AG04450 (cell line): ENCODE data around the gene PTPRJ. TPM values are rescaled to one million over a fixed set of nuclear protein-coding genes. Genes with fewer than 3 reads are reported as not detected.

Experiments used
- CTCF ChIA-PET: fragments of 300-600, 350-600 bp; formaldehyde crosslinking; extraction: SDS; loops from one replicate; lab custom pipeline; 2022; ENCODE audit warnings: antibody characterized with exemption, inconsistent platforms; lab: Charles Lee
- POLR2A ChIA-PET: fragments of 350-600 bp; formaldehyde crosslinking; extraction: SDS; loops from one replicate; lab custom pipeline; 2021; ENCODE audit warnings: antibody characterized with exemption, inconsistent platforms; lab: Yijun Ruan, JAX
- DNase-seq: peaks from one replicate; pipeline ENCODE4 v3.0.0-alpha.2; 2011; ENCODE audit warnings: low read depth, low spot score
- H3K27ac ChIP-seq: one replicate; pipeline ENCODE4 v1.5.1; 2012; ENCODE audit warnings: low read depth, low read length, control low read depth
- H3K27me3 ChIP-seq: one replicate; pipeline ENCODE4 v1.6.0; 2012; ENCODE audit warnings: low read length; ENCODE audit not compliant: control insufficient read depth, insufficient read depth
- H3K4me3 ChIP-seq: 2 replicates; pipeline ENCODE4 v1.5.1; 2011; ENCODE audit warnings: mild to moderate bottlenecking, low read depth, low read length, control low read depth
- H3K9me3 ChIP-seq: 2 replicates; pipeline ENCODE4 v1.5.1; 2012; ENCODE audit warnings: low read length; ENCODE audit not compliant: control insufficient read depth, insufficient read depth
- polyA plus RNA-seq: library from polyadenylated mRNA; depleted of rRNA; stranded (reverse); fragments of >200 nt; gene quantifications from 2 replicates; pipeline ENCODE4 v1.2.3, GENCODE V29; 2011
- TF ChIP-seq, protein P1 (sequence below): IDR thresholded peaks from 2 replicates; pipeline ENCODE4 v1.5.1; 2011; ENCODE audit warnings: low read depth, low read length, control low read depth, inconsistent platforms

Gene PTPRJ
- polyA plus RNA-seq, 1 experiment: 5.2 TPM

DNA sequence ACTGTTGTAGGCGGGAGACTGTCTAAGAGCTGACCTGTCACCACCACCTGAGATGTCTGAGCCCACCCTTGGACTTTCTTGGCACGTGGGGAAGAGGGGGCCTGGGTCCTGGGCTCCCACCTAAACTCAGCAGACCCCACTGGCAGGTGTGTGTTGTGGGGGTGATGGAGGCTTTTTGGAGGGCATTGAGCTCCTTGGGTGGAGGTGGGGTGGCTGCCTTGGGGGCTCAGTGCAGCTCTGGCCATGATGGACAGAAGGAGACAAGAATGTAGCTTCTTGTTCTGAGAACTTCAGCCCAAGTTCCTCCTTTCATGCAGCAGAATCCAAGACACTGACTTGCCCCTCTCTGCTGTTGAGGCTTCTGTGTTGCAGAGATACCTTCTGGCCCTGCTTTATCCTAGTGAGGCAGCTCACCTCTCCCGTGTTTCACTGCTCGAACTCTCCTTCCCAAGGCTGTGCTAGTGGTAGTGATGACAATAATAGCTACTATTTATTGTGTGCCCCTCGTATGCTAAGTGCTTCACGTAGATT, 119.6 kb downstream of the PTPRJ start:
- Histone ChIP-seq H3K27me3 (no peaks in the 10 kb centered on the region), H3K27ac (no peak overlapping the region), H3K9me3 (no peaks in the 10 kb centered on the region), H3K4me3 (no peak overlapping the region)
- TF ChIP-seq, protein P1, sequence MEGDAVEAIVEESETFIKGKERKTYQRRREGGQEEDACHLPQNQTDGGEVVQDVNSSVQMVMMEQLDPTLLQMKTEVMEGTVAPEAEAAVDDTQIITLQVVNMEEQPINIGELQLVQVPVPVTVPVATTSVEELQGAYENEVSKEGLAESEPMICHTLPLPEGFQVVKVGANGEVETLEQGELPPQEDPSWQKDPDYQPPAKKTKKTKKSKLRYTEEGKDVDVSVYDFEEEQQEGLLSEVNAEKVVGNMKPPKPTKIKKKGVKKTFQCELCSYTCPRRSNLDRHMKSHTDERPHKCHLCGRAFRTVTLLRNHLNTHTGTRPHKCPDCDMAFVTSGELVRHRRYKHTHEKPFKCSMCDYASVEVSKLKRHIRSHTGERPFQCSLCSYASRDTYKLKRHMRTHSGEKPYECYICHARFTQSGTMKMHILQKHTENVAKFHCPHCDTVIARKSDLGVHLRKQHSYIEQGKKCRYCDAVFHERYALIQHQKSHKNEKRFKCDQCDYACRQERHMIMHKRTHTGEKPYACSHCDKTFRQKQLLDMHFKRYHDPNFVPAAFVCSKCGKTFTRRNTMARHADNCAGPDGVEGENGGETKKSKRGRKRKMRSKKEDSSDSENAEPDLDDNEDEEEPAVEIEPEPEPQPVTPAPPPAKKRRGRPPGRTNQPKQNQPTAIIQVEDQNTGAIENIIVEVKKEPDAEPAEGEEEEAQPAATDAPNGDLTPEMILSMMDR: no peak
- no peak for DNase-seq
- CTCF ChIA-PET: interaction anchor here (0.7 to 2.2 kb wide), 4 partner anchors 9 to 165 kb away, joined by 3 to 11 read pairs (median 5); no protein-coding TSS in a partner anchor
- POLR2A ChIA-PET: interaction anchor here (0.7 kb wide), 1 partner anchor 126 kb away, joined by 7 read pairs; no protein-coding TSS in a partner anchor

DNA sequence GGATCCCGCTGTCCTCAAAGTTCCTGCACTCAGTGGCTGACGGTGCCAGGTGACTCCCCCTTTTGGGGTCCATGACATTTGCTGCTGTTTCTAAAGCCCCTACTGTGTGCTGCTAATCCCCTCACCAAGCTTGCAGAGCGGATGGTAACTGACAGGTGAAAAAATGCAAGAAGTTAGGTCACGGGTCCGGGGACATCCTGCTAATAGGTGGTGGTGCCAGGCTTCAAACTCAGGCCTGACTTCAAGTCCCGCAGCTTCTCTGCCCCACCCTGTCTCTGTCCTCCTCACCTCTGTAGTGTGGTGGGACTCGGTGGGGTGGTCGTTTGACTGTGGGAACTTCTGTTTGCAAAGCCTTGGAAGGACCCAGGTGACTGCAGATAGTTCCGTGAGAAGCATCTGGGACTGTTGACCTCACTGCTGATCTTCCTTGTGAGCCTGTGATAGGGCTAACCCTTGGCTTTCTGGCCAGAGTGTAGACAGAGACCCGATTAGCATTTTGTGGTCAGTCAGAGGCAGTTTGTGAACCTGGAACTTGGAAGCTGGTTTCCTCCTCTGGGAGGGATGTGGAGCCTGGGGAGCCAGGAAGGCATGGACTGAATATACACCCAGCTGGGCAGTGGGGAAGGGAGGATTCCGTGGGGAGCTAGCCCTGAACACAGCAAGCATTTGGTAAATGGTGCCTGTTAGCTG, 120.8 kb downstream of the PTPRJ start:
- Histone ChIP-seq H3K9me3 (no peaks in the 10 kb centered on the region), H3K4me3 (no peak overlapping the region), H3K27ac (no peak overlapping the region), H3K27me3 (no peaks in the 10 kb centered on the region)
- ChIA-PET CTCF (interaction anchor here (2.2 kb wide), 1 partner anchor 8 kb away, joined by 11 read pairs; no protein-coding TSS in a partner anchor), POLR2A (no interaction called here)
- no peak for DNase-seq
- TF ChIP-seq, protein P1: no peak

DNA sequence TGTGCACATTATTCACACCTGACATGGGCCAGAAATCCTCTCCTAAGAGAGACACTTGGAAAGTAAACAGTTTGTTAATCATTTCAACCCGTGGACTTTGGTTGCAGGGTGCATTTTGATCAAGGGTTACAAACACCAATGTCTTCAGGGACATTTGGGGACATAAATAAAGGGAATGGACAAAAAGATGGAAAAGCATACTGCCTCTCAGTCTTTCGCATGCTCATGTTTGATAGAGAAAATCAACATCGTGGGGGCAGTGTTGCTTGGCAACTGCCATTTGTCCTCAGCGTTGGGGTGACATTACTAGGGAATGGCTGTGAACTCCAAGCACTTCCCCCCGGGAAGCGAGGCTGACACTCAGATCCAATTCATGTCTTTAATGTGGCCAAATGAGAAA, 121.6 kb downstream of the PTPRJ start:
- POLR2A ChIA-PET: no interaction called here
- Histone ChIP-seq H3K27ac (no peak overlapping the region), H3K9me3 (no peaks in the 10 kb centered on the region), H3K4me3 (no peak overlapping the region), H3K27me3 (no peaks in the 10 kb centered on the region)
- CTCF ChIA-PET: interaction anchor here (2.2 kb wide), 1 partner anchor 7 kb away, joined by 11 read pairs; no protein-coding TSS in a partner anchor
- DNase-seq: no peak
- TF ChIP-seq, protein P1: no peak

DNA sequence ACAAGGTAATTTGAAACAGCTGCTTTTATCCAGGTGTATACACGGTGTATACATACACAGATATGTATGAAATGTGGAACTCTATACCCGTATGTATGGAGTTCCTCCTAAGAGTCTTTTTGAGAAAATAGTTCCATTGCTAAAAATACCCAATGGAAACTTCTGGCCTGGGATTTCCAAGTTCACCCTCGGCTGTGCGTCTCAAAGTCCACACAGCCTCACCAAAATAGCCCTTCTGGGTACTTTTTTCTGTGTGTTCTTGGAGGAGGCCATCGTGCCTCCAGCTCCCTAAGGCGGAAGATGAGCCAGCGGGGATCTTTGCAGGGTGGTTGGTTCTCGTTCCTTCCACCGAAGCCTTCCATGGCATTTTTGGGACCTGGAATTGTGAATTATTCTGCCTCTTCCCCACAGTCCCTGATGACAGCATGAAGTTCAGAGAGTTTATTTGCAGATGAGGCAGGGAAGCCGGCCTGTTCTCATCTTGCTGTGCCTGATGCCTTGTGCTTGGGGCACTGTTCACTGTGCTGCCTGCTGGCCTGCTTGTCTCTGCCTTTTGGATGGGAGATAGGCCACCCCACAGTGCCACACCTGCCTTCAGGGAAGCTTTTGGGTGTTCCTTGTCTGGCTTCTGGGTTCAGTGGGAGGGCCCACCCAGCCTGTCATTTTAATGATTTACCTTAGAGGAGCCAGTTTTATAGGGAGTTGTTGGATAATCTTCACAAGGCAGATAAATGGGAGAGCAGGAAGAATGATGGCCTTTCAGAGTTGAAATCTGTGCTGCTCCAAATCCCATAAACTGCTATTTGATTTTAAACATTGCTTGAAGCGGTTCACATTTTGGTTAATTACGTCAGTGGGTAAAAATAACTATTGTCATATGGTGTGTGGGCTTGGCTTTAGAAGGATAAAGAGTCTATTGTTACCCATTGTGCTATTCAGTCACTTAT, 123.5 kb downstream of the PTPRJ start:
- Histone ChIP-seq H3K4me3 (no peak overlapping the region), H3K27me3 (no peaks in the 10 kb centered on the region), H3K9me3 (no peaks in the 10 kb centered on the region), H3K27ac (no peak overlapping the region)
- TF ChIP-seq, protein P1: no peak
- ChIA-PET POLR2A (no interaction called here), CTCF (interaction anchor here (0.6 to 9.4 kb wide), 3 partner anchors 168 to 172 kb away, joined by 3 to 315 read pairs (median 5); no protein-coding TSS in a partner anchor)
- no peak for DNase-seq
